Skin epidermis (tissue), 12 donors: ENCODE measurements around the gene ECSCR.
"Not testable (repeated sequence)": the region's sequence is repeated elsewhere in the genome, so short reads cannot be mapped to it uniquely, and the experiment has no call there.

Experiments
- H3K27ac ChIP-seq, 21 experiments: fragments of 200-600 bp; sonication (generic) in 11 of 21; one replicate each; pipeline ENCODE4 v1.5.0; 2020; ENCODE audit warnings: mild to moderate bottlenecking in 3 of 21, inconsistent platforms in 2 of 21, moderate library complexity in 2 of 21
- H3K4me3 ChIP-seq, 7 experiments: fragments of 200-600 bp; sonication (generic) in 2 of 7; one replicate each; pipeline ENCODE4 v1.5.0; 2020; ENCODE audit warnings: inconsistent platforms in 2 of 7, mild to moderate bottlenecking in 2 of 7, moderate library complexity in 1 of 7

The ECSCR gene

DNA sequence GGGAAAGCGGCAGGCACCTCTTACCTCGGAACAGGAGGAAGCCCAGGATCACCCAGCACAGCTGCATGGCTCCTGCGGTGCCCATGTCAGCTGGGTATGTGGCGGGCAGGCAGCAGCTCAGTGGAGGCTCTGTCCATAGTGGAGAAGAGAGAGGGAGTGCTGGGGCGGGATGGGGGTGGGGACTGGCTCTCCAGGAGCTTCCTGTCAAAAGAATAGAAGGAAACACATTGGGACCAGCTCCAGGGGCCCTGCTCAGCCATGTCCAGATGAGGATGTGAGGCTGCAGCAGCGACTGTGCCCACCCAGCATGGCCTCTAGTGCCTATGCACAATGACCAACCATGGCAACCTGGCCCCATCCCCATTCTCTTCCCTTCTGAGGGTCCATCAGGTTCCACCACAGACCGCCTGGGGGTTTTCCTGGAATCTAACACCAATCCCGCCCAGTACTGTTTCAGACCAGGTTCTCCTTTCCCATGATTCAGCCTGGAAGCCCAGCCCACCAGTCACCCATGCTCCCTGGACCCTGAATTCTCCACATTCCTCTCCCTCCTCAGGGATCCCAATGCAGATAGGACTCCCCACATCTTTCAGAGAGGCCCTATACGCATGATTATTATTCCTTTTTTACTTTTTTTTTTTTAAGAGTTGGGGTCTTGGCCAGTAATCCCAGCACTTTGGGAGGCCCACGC, at the start of gene ECSCR:
Gene ECSCR, minus strand, starts transcription at position 158 of the 691 bp plus-strand sequence. Its CDS starts 73 bp downstream, at position 85.
- Histone ChIP-seq H3K4me3 (peak within 1 kb of the TSS in 5 of 7 experiments; percentile 8 to 21 (median 12)), H3K27ac (peak within 1 kb of the TSS in 20 of 21 experiments; percentile 18 to 82 (median 64))

GRCh38 chr5:139504722-139505121, 42.2 kb upstream of the ECSCR start:
- H3K27ac ChIP-seq, H3K4me3 ChIP-seq: not testable (repeated sequence)

GRCh38 chr5:139503879-139504278, 41.3 kb upstream of the ECSCR start:
- not testable (repeated sequence) for H3K27ac ChIP-seq
- peak overlapping the region in 1 of 7 experiments; percentile 0 for H3K4me3 ChIP-seq

DNA sequence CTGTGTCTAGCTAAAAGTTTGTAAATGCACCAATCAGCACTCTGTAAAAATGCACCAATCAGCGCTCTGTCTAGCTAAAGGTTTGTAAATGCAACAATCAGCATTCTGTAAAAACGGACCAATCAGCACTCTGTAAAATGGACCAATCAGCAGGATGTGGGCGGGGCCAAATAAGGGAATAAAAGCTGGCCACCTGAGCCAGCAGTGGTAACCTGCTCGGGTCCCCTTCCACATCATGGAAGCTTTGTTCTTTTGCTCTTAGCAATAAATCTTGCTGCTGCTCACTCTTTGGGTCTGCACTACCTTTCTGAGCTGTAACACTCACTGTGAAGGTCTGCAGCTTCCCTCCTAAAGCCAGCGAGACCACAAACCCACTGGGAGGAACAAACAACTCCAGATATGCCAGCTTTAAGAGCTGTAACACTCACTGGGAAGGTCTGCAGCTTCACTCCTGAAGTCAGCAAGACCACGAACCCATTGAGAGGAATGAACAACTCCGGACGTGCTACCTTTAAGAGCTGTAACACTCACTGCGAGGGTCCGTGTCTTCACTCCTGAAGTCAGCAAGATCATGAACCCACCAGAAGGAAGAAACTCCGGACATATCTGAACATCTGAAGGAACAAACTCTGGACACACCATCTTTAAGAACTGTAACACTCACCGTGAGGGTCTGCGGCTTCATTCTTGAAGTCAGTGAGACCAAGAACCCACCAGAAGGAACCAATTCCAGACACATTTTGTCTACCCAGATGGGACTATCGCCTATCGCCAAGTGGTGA, 40.7 kb upstream of the ECSCR start:
- not testable (repeated sequence) for H3K27ac ChIP-seq, H3K4me3 ChIP-seq

- Histone ChIP-seq H3K27ac (no peak overlapping the region), H3K4me3 (no peak overlapping the region)
Observed at GRCh38 chr5:139501381-139501780, 38.8 kb upstream of the ECSCR start.

DNA sequence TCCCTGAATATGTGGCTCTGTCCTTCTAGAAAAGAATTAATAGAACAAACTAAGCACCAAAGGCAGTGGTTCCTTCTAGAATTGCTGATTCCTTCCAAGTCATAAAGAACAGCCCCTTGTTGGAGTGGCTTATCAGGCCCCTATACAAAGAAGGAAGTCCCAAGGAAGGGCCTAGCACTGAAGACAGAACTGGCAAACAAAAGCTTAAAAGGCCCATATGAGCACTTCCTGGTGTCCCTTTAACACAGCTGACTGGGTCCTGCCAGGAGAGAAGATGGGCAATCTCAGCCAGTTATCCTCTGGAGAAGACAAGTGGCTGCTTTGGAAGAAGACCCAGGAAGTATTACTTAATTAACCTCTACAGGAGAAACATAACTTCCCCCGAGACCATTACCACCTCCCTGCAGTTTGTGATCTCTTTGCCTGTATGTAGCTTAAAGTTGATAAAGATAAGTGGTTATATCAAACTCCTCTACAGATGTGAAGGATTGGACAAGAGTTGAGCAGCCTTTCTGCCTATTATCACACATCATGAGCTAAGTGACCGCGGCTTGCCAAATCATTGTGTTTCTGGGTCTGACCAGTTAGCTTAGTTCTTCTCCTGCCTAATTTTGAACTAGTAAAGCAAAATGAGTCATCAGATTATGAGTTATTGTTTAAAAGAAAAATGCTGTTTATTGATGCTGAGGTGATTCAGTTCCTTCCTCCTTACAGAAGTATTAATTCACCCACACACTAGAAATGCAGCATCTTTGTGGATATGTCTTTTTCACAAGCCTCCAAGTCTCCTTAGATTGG, 33.3 kb upstream of the ECSCR start:
- Histone ChIP-seq H3K27ac (peak overlapping the region in 10 of 21 experiments; percentile 2 to 72 (median 35)), H3K4me3 (no peak overlapping the region)

DNA sequence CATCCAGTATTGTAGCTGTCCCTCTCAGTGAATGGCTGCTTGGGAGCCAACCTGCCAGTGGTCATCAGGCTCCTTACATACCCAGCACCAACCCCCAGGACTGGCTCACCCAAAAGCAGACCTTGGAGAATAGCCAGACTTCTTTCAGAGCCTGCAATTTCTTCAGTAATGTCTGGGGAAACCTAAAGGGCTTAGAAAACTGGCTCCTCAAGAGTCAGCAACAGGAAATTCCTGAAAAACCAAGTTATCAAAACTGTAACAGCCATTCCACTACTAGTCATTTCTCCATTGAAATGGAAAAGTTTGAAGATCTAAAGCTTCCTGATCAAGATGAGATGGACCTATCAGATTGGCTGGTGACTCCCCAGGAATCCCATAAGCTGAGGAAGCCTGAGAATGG, 32.3 kb upstream of the ECSCR start:
- H3K27ac ChIP-seq = peak overlapping the region in 8 of 21 experiments; percentile 3 to 72 (median 40)
- no peak overlapping the region for H3K4me3 ChIP-seq

- H3K4me3 ChIP-seq = no peak overlapping the region
- peak overlapping the region in 2 of 21 experiments; percentile 3 to 5 for H3K27ac ChIP-seq
Observed at GRCh38 chr5:139494256-139494655, 31.7 kb upstream of the ECSCR start.

DNA sequence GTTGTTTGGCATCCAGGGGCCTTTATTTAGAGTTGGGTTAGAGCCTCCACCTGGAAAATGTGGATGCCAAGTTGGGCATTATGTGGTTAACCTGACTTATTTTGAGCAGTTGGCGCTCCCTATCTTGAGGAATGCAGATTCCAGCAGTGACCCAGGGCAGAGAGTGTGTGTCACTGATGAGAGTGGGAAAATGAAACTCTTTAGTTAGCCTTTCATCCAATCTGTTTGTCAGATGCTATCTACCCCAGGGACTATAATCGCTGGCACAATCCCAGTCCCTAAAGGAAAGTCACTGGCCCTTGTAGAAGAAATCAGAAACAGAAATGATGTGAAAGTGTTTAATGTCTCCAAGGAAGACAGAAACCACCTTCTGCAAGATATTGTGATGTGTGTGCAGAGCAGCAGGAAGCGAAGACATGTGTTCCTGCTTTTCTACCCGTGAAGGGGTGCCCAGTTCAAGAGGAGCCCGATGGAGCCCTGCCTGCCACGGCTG, 30.2 kb upstream of the ECSCR start:
- peak overlapping the region in 2 of 21 experiments; percentile 11 to 23 for H3K27ac ChIP-seq
- H3K4me3 ChIP-seq = no peak overlapping the region

DNA sequence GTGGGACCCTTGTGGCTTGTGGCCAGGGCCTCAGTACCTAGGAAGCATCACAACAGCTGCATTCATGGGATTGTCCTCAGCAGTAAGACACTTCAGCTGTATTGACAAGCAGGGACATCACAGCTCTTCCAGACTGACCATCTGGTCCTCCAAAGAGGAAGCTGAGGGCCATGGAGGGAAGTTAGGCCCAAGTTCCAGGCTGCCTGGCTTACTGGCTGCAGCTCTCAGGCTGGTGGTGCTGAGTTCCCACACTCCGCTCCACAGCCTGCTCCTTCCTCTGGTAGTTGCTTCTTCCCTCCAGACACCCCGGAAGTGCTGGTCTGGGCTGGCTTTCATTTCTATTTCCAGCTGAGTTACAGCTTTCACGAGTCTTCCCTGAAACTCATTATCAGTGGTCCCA, 25.7 kb upstream of the ECSCR start:
- Histone ChIP-seq H3K27ac (peak overlapping the region in 7 of 21 experiments; percentile 31 to 76 (median 55)), H3K4me3 (no peak overlapping the region)

- peak overlapping the region in 3 of 21 experiments; percentile 15 to 56 (median 43) for H3K27ac ChIP-seq
Observed at GRCh38 chr5:139486201-139486600, 23.7 kb upstream of the ECSCR start.

GRCh38 chr5:139482890-139483208, 20.3 kb upstream of the ECSCR start:
- peak overlapping the region in 5 of 7 experiments; percentile 36 to 52 (median 47) for H3K4me3 ChIP-seq

More at GRCh38 chr5:139486201-139486600, 23.7 kb upstream of the ECSCR start:
- no peak overlapping the region for H3K4me3 ChIP-seq

GRCh38 chr5:139482050-139482889, 19.7 kb upstream of the ECSCR start, which contains the start of gene STING1:
STING1 (minus strand) TSS chr5:139482758; CDS start chr5:139481704, 1,054 bp downstream.
- H3K4me3 ChIP-seq = peak within 1 kb of the TSS; percentile 36 to 72 (median 47)
- peak within 1 kb of the TSS; percentile 63 to 99 (median 94) for H3K27ac ChIP-seq

More at GRCh38 chr5:139482890-139483208, 20.3 kb upstream of the ECSCR start:
- peak overlapping the region; percentile 63 to 99 (median 94) for H3K27ac ChIP-seq

GRCh38 chr5:139481580-139482049, 19.1 kb upstream of the ECSCR start:
- peak overlapping the region; percentile 36 to 72 (median 47) for H3K4me3 ChIP-seq
- H3K27ac ChIP-seq = peak overlapping the region; percentile 63 to 99 (median 94)

DNA sequence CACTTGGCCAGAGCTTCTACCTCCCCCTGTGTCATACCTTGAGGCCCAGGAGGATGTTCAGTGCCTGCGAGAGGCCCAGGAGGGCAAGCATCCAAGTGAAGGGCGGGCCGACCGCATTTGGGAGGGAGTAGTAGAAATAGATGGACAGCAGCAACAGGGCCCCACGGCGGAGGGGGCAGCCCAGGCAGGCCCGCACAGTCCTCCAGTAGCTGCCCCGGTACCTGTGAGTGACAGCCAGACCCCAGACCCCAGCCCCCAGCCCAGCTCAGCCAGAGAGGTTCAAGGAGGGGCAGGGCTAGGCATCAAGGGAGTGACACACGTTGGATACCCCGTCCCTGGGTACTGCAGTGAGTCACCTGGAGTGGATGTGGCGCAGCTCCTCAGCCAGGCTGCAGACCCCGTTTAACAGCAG, 18.6 kb upstream of the ECSCR start:
- peak overlapping the region; percentile 36 to 72 (median 47) for H3K4me3 ChIP-seq
- peak overlapping the region; percentile 63 to 99 (median 94) for H3K27ac ChIP-seq

DNA sequence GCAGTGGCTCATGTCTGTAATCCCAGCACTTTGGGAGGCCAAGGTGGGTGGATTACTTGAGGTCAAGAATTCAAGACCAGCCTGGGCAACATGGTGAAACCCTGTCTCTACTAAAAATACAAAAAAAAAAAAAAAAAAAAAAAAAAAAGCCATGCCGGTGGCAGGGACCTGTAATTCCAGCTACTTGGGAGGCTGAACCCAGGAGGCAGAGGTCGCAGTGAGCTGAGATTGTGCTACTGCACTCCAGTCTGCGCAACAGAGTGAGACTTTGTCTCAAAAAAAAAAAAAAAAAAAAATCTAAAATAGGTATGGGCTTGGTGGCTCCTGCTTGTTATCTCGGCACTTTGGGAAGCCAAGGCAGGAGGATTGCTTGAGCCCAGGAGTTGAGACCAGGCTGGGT, 17.2 kb upstream of the ECSCR start:
- H3K27ac ChIP-seq = peak overlapping the region in 3 of 21 experiments; percentile 18 to 98 (median 41)
- H3K4me3 ChIP-seq = not testable (repeated sequence)

DNA sequence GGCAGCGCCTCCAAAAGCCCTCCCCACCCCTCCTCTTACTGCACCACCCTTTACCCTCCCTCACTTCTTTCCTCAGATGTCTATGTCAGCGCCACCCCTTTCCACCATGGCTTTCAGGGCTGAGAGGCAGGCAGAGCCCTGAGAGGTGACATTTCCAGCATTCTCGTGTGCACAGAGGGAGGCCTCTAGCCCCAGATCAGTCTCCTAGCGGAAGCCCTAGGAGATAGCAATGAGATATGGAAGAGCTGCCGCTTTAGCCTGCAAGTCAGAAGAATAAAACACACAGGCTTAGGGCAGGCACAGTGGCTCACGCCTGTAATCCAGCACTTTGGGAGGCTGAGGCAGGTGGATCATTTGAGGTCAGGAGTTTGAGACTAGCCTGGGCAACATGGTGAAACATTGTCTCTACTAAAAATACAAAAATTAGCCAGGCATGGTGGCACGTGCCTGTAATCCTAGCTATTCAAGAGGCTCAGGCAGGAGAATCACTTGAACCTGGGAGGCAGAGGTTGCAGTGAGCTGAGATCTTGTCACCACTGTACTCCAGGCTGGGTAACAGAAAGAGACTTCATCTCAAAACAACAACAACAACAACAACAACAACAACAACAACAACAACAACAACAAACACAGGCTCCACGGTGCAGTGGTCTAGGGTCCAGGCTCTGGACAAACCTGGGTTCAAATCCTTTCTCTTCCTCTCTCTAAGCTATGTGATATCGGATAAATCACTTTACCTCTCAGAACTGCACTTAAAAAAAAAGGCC, 16.3 kb upstream of the ECSCR start:
- not testable (repeated sequence) for H3K4me3 ChIP-seq
- peak overlapping the region in 4 of 21 experiments; percentile 30 to 98 (median 38) for H3K27ac ChIP-seq
